PC-9 (cell line): ENCODE results near the gene RPL41. TPM values are rescaled to one million over a fixed set of nuclear protein-coding genes. Genes with fewer than 3 reads are reported as not detected.

Experiments
- BruUV-seq: library from RNA; stranded (reverse); fragments of 400-500 nt; replicated peaks from 2 replicates; lab custom pipeline; 2021; lab: Mats Ljungman, UMichigan
- CTCF ChIA-PET: fragments of 300-600 bp; sonication (Branson Sonifier 250); formaldehyde crosslinking; loops from one replicate; lab custom pipeline; 2022; ENCODE audit warnings: antibody characterized with exemption; lab: Charles Lee
- POLR2A ChIA-PET: fragments of 300-600 bp; sonication (Branson Sonifier 250); formaldehyde crosslinking; loops from one replicate; lab custom pipeline; 2022; ENCODE audit warnings: antibody characterized with exemption; ENCODE audit not compliant: unreplicated experiment; lab: Charles Lee
- DNase-seq, 2 experiments: peaks; one replicate each; pipeline versions ENCODE4 v3.0.0 to v3.0.0-alpha.2; 2015 to 2022; ENCODE audit warnings: mixed read lengths in 1 of 2
- H2AFZ ChIP-seq: fragments of 200-600 bp; sonication (generic); 2 replicates; pipeline ENCODE4 v1.8.1; 2017; ENCODE audit warnings: antibody characterized with exemption
- H3F3A ChIP-seq: fragments of 200-600 bp; sonication (generic); 2 replicates; pipeline ENCODE4 v1.8.1; 2017; ENCODE audit warnings: antibody characterized with exemption, mild to moderate bottlenecking, low read depth; ENCODE audit not compliant: insufficient read depth
- H3K27ac ChIP-seq: fragments of 200-600 bp; sonication (generic); 2 replicates; pipeline ENCODE4 v1.6.1; 2016; ENCODE audit warnings: mixed run types
- H3K27me3 ChIP-seq: fragments of 200-600 bp; sonication (generic); 2 replicates; pipeline ENCODE4 v1.6.1; 2016; ENCODE audit warnings: low read depth, mixed run types; ENCODE audit not compliant: insufficient read depth
- H3K36me3 ChIP-seq: fragments of 200-600 bp; sonication (generic); 2 replicates; pipeline ENCODE4 v1.6.1; 2016; ENCODE audit warnings: low read depth, mixed run types
- H3K4me1 ChIP-seq: fragments of 200-600 bp; sonication (generic); replicated peaks from 2 replicates; pipeline ENCODE4 v1.6.1; 2016; ENCODE audit warnings: mixed run types; ENCODE audit not compliant: insufficient read depth
- H3K4me2 ChIP-seq: fragments of 200-600 bp; sonication (generic); 2 replicates; pipeline ENCODE4 v1.6.1; 2017; ENCODE audit warnings: mixed run types
- H3K4me3 ChIP-seq: fragments of 200-600 bp; sonication (generic); 2 replicates; pipeline ENCODE4 v1.6.1; 2016; ENCODE audit warnings: mixed run types
- H3K79me2 ChIP-seq: fragments of 200-600 bp; sonication (generic); 2 replicates; pipeline ENCODE4 v1.6.1; 2017; ENCODE audit warnings: low read depth, mixed run types
- H3K9me2 ChIP-seq: fragments of 200-600 bp; sonication (generic); 2 replicates; pipeline ENCODE4 v1.8.1; 2017; ENCODE audit warnings: mild to moderate bottlenecking; ENCODE audit not compliant: insufficient read depth
- H3K9me3 ChIP-seq: fragments of 200-600 bp; sonication (generic); 2 replicates; pipeline ENCODE4 v1.8.1; 2016; ENCODE audit warnings: low read depth; ENCODE audit not compliant: insufficient read depth
- H4K20me1 ChIP-seq: fragments of 200-600 bp; sonication (generic); 2 replicates; pipeline ENCODE4 v1.8.1; 2017; ENCODE audit not compliant: insufficient read depth
- EZH2 ChIP-seq: fragments of 200-600 bp; sonication (generic); IDR thresholded peaks from 2 replicates; pipeline ENCODE4 v1.8.0; 2017; ENCODE audit warnings: antibody characterized with exemption, low read depth
- intact Hi-C: fragments of 100-400 bp; cut with micrococcal nuclease; formaldehyde crosslinking; loops from one replicate; pipeline ENCODE4 v1.10.0; 2022; ENCODE audit not compliant: unreplicated experiment
- total RNA-seq: library from RNA; stranded (reverse); gene quantifications from 2 replicates; pipeline ENCODE4 v1.2.3, GENCODE V29; 2021
- TF ChIP-seq, protein P1 (sequence below): fragments of 200-600 bp; sonication (generic); conservative IDR thresholded peaks from 2 replicates; pipeline ENCODE4 v1.6.1; 2017; ENCODE audit warnings: mixed run types, antibody characterized with exemption, mild to moderate bottlenecking, moderate library complexity

Gene RPL41
- total RNA-seq, 1 experiment from 2014 or later = 3,423 TPM

- Histone ChIP-seq H3K9me3 (no peaks in the 10 kb centered on the region), H4K20me1 (no peaks in the 10 kb centered on the region), H3K27me3 (no peaks in the 10 kb centered on the region), H3K79me2 (peaks cover 6% of the 10 kb centered on the region; the same call in 1 of the 2 replicates), H3K9me2 (no peaks in the 10 kb centered on the region), H3K36me3 (peaks cover 8% of the 10 kb centered on the region; the same call in 1 of the 2 replicates), H3K4me1 (peaks cover 31% of the 10 kb centered on the region), H3F3A (peaks cover 22% of the 10 kb centered on the region), H3K4me3 (peak overlapping the region; percentile 77), H2AFZ (peak overlapping the region; percentile 88), H3K4me2 (peak overlapping the region; percentile 100), H3K27ac (no peak overlapping the region)
- ChIA-PET POLR2A (interaction anchor here (0.6 to 1.3 kb wide), 4 partner anchors 11 to 30 kb away, joined by 3 to 13 read pairs (median 4); partner anchors contain the start of genes MYL6 and ZC3H10), CTCF (interaction anchor here (1.3 kb wide), 1 partner anchor 9 kb away, joined by 7 read pairs; no protein-coding TSS in a partner anchor)
- BruUV-seq = no TSS peak
- intact Hi-C loops = loop anchor here (2.0 kb wide), 1 partner anchor 508 kb away; no protein-coding TSS in a partner anchor
- DNase-seq = peak in 1 of 2 experiments; percentile 13
- no peak for TF ChIP-seq EZH2
- TF ChIP-seq, protein P1, sequence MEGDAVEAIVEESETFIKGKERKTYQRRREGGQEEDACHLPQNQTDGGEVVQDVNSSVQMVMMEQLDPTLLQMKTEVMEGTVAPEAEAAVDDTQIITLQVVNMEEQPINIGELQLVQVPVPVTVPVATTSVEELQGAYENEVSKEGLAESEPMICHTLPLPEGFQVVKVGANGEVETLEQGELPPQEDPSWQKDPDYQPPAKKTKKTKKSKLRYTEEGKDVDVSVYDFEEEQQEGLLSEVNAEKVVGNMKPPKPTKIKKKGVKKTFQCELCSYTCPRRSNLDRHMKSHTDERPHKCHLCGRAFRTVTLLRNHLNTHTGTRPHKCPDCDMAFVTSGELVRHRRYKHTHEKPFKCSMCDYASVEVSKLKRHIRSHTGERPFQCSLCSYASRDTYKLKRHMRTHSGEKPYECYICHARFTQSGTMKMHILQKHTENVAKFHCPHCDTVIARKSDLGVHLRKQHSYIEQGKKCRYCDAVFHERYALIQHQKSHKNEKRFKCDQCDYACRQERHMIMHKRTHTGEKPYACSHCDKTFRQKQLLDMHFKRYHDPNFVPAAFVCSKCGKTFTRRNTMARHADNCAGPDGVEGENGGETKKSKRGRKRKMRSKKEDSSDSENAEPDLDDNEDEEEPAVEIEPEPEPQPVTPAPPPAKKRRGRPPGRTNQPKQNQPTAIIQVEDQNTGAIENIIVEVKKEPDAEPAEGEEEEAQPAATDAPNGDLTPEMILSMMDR = no peak
Measured at GRCh38 chr12:56128670-56129205, 12.3 kb downstream of the RPL41 start.

DNA sequence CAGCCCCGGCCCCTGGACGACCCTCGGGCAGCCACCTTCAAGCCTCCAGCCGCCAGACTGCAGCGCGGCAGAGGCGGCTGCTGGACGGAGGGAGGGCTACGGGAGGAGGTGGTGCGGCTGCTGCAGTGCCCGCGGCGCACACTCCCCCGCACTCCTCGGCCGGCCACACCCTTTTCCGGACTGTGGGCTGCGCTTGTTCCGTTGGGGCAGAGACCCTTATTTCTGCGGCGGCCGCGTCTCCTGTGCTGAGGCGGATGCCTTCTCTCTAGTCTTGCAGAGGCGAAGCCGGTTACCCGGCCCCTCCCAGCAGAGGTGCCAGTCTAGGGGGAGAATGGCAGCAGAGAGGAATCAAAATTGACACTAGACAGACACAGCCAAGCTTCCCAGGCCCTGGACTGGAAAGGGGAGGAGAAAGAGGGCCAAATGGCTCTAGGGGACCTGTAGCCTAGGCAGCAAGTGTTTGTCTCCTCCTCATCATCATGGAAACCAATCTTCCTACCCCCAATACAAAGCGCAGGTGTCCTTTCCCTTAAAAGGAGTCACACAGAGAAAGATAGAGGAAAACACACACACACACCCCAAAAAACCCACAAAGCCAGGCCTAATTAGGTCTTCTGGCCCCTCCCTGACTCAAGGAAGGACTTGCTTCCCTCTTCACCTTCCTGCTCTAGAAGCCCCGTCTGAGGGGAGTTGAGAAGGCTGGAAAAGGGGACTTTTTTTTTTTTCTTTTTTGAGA is 12.9 kb downstream of the RPL41 start:
- intact Hi-C loops = loop anchor here (2.0 kb wide), 1 partner anchor 507 kb away; no protein-coding TSS in a partner anchor
- Histone ChIP-seq H4K20me1 (no peaks in the 10 kb centered on the region), H3K4me3 (peak overlapping the region; percentile 77), H3K36me3 (peaks cover 8% of the 10 kb centered on the region; the same call in 1 of the 2 replicates), H3K9me3 (no peaks in the 10 kb centered on the region), H3K4me2 (peak overlapping the region; percentile 100), H3F3A (peaks cover 22% of the 10 kb centered on the region), H2AFZ (peak overlapping the region; percentile 88), H3K27ac (no peak overlapping the region), H3K27me3 (no peaks in the 10 kb centered on the region), H3K79me2 (peaks cover 6% of the 10 kb centered on the region; the same call in 1 of the 2 replicates), H3K4me1 (peaks cover 31% of the 10 kb centered on the region), H3K9me2 (no peaks in the 10 kb centered on the region)
- BruUV-seq = no TSS peak
- TF ChIP-seq EZH2 = no peak
- TF ChIP-seq, protein P1 = no peak
- DNase-seq = peak; percentile 31 to 51
- POLR2A ChIA-PET = interaction anchor here (0.5 to 0.7 kb wide), 3 partner anchors 60 to 118 kb away, joined by 3 to 15 read pairs (median 3); partner anchors contain the start of genes RNF41 and SMARCC2
- CTCF ChIA-PET = no interaction called here

- DNase-seq = peak in 1 of 2 experiments; percentile 9
- Histone ChIP-seq H3K4me3 (no peak overlapping the region), H3K4me1 (peaks cover 31% of the 10 kb centered on the region), H3K9me2 (no peaks in the 10 kb centered on the region), H3K27me3 (no peaks in the 10 kb centered on the region), H3K36me3 (peaks cover 11% of the 10 kb centered on the region; the same call in 1 of the 2 replicates), H3K9me3 (no peaks in the 10 kb centered on the region), H3K79me2 (peaks cover 6% of the 10 kb centered on the region; the same call in 1 of the 2 replicates), H3K4me2 (peak overlapping the region; percentile 100), H3F3A (peaks cover 22% of the 10 kb centered on the region), H4K20me1 (no peaks in the 10 kb centered on the region), H2AFZ (no peak overlapping the region), H3K27ac (no peak overlapping the region)
- CTCF ChIA-PET = no interaction called here
- no peak for TF ChIP-seq EZH2
- TF ChIP-seq, protein P1 = no peak
- no TSS peak for BruUV-seq
- POLR2A ChIA-PET = interaction anchor here (0.5 to 0.7 kb wide), 3 partner anchors 59 to 117 kb away, joined by 3 to 15 read pairs (median 3); partner anchors contain the start of genes RNF41 and SMARCC2
- intact Hi-C loops = loop anchor here (2.0 kb wide), 1 partner anchor 507 kb away; no protein-coding TSS in a partner anchor
Measured at GRCh38 chr12:56129942-56130495, 13.6 kb downstream of the RPL41 start.
